Astrocyte (in vitro differentiated cells and primary cell): ENCODE results near the gene GRIK5.
A peak's percentile ranks its signal among the peaks of the same experiment; 100 is the strongest.

Experiments used
- CTCF ChIP-seq: IDR thresholded peaks from 2 replicates; pipeline ENCODE4 v1.5.1; 2011; ENCODE audit warnings: low read depth, mild to moderate bottlenecking, inconsistent platforms, low read length, moderate library complexity; ENCODE audit not compliant: insufficient read depth
- EZH2 ChIP-seq: IDR thresholded peaks from 2 replicates; pipeline ENCODE4 v1.6.1; 2012; ENCODE audit warnings: mild to moderate bottlenecking, low read length, inconsistent platforms; ENCODE audit not compliant: insufficient read depth

- peak; percentile 30 for TF ChIP-seq EZH2
- no peak for TF ChIP-seq CTCF
Measured at GRCh38 chr19:41997121-41997850, 72.7 kb downstream of the GRIK5 start.
